OCI-M2 (cell line): ENCODE data around the gene DEDD.

ENCODE experiments used
- DNase-seq: peaks from one replicate; lab custom pipeline; 2025; ENCODE audit not compliant: unreplicated experiment; lab: John Stamatoyannopoulos, UW

The DEDD gene

DNA sequence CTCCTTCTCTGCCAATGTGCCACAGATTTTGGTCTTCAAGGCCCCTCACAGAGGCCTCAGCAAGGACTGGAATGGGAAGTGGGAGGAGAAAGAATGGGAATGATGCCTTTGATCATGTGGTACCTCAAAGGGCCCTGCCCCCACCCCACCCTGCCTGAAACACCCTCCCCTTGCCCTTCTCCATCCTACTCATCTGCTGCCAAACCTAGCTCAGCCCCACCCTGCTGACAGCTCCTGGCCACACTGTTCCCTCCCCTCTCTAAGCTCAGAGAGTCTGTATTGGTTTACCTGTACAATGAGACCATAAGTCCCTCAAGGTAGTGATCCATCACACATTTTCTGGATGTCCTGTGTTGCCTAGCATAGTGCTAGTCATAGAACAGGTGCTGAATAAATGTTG, 56.1 kb downstream of the DEDD start:
- DNase-seq, result no peak

DNA sequence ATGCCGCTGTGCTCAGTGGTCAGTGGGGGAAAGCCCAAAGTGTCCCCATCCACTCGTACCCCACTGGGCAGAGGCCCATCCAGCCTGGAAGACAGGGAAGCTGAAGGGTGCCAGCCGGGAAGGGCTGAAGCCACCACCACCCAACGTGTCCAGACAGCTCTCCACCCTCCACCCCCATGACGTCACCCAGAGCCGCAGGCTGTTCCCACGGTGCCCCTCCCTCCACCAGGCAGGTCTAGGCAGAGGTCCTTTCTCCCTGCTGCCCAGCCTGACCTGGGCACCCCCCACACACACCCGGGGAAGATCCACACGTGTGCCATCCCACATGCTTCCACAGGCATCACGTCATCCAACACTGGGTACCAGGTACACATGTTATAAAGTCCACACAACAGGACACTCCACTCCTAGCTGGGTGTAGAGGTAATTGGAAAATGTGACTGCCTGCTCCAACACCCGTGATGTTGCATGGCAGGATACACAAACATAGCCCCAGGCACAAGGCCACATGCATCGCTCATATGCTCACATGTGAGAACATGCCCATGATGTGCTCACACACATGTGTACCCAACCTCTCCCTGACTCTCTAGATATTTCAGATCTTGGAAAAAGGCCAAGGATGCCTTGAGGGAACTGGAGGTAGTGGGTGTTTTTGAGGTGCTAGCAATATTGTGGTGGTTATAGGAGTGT, 57.6 kb downstream of the DEDD start:
- no peak for DNase-seq

GRCh38 chr1:161073474-161074121, 58.9 kb downstream of the DEDD start:
- DNase-seq, result no peak

- no peak for DNase-seq
These were observed 59.6 kb downstream of the DEDD start for GRCh38 chr1:161072751-161073449.

- DNase-seq, result no peak
These were observed 60.5 kb downstream of the DEDD start for GRCh38 chr1:161071886-161072371.
